ENCODE measurements around the gene NCS1. TPM values are rescaled to one million over a fixed set of nuclear protein-coding genes. Genes with fewer than 3 reads are reported as not detected.
"Not testable (repeated sequence)": the region's sequence is repeated elsewhere in the genome, so short reads cannot be mapped to it uniquely, and the experiment has no call there.

NCS1 gene
- total RNA-seq, 1 experiment from 2014 or later = not detected

- Histone ChIP-seq H2AFZ (ENCODE audit: low read length) (no peak overlapping the region), H3K4me2 (ENCODE audit: low read depth, low read length, poor library complexity, severe bottlenecking) (no peak overlapping the region), H4K20me1 (ENCODE audit: insufficient read depth, low read depth, low read length) (no peaks in the 10 kb centered on the region), H3K9ac (ENCODE audit: low read length) (no peak overlapping the region), H3K4me3 (ENCODE audit: low read length) (no peak overlapping the region), H3K9me3 (ENCODE audit: low read length) (no peaks in the 10 kb centered on the region), H3K27me3 (ENCODE audit: low read length) (no peaks in the 10 kb centered on the region), H3K4me1 (ENCODE audit: low read length) (no peaks in the 10 kb centered on the region), H3K36me3 (ENCODE audit: insufficient read depth, low read length) (no peaks in the 10 kb centered on the region), H3K79me2 (ENCODE audit: low read length) (no peaks in the 10 kb centered on the region), H3K9me2 (replicated peaks; ENCODE audit: insufficient read depth, low read length) (no peaks in the 10 kb centered on the region), H3K27ac (ENCODE audit: low read length) (no peak overlapping the region)
- DNase-seq = no peak
These were observed 96.5 kb downstream of the NCS1 start for GRCh38 chr9:130268521-130269211.

DNA sequence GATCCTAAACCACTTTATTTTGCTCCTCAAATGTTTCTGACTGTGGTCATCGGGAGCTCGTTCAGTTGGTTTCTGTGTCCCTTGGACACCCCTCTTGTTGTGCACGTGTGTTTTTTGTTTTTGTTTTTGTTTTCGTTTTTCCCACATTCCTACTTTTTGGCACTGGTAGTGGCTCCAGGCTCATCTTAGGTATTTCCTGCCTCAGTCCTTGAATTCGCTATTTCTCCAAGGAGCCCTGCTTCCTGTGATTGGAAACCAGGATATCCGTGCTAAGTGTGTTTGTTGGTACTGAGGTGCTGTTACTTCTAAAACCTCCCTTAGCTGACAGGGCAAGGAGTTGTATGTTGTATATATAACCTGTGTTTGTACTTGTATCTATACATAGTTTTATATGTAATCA is 99.3 kb downstream of the NCS1 start:
- Histone ChIP-seq H3K27me3 (ENCODE audit: low read length) (no peaks in the 10 kb centered on the region), H3K9me2 (replicated peaks; ENCODE audit: insufficient read depth, low read length) (no peaks in the 10 kb centered on the region), H3K79me2 (ENCODE audit: low read length) (no peaks in the 10 kb centered on the region), H3K4me2 (ENCODE audit: low read depth, low read length, poor library complexity, severe bottlenecking) (no peak overlapping the region), H4K20me1 (ENCODE audit: insufficient read depth, low read depth, low read length) (no peaks in the 10 kb centered on the region), H2AFZ (ENCODE audit: low read length) (no peak overlapping the region), H3K4me3 (ENCODE audit: low read length) (no peak overlapping the region), H3K4me1 (ENCODE audit: low read length) (no peaks in the 10 kb centered on the region), H3K36me3 (ENCODE audit: insufficient read depth, low read length) (no peaks in the 10 kb centered on the region), H3K9ac (ENCODE audit: low read length) (no peak overlapping the region), H3K27ac (ENCODE audit: low read length) (no peak overlapping the region), H3K9me3 (ENCODE audit: low read length) (no peaks in the 10 kb centered on the region)
- no peak for DNase-seq

DNA sequence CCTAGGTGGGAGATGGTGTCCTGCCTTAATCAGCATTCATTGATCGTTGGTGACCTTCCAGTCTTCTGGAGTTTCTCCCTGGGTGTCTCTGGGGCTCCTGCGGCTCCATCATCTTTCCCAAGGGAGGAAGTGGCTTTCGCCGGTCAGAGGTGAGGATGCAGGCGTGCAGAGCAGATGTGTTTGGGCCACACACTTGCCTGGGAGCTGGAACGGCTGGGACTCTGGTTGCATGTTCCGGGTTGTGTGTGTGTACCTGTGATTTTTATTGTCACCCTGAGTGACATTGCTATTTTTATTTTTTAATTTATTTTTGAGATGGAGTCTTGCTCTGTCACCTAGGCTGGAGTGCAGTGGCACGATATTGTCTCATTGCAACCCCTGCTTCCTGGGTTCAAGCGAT is 103.0 kb downstream of the NCS1 start:
- Histone ChIP-seq H3K36me3 (ENCODE audit: insufficient read depth, low read length) (no peaks in the 10 kb centered on the region), H3K9ac (ENCODE audit: low read length) (no peak overlapping the region), H3K4me2 (ENCODE audit: low read depth, low read length, poor library complexity, severe bottlenecking) (no peak overlapping the region), H2AFZ (ENCODE audit: low read length) (no peak overlapping the region), H3K9me2 (replicated peaks; ENCODE audit: insufficient read depth, low read length) (no peaks in the 10 kb centered on the region), H3K4me1 (ENCODE audit: low read length) (no peaks in the 10 kb centered on the region), H3K79me2 (ENCODE audit: low read length) (no peaks in the 10 kb centered on the region), H3K9me3 (ENCODE audit: low read length) (no peaks in the 10 kb centered on the region), H3K27ac (ENCODE audit: low read length) (no peak overlapping the region), H4K20me1 (ENCODE audit: insufficient read depth, low read depth, low read length) (no peaks in the 10 kb centered on the region), H3K27me3 (ENCODE audit: low read length) (no peaks in the 10 kb centered on the region), H3K4me3 (ENCODE audit: low read length) (no peak overlapping the region)
- no peak for DNase-seq

GRCh38 chr9:130276121-130276520 is 103.9 kb downstream of the NCS1 start:
- Histone ChIP-seq H3K36me3 (ENCODE audit: insufficient read depth, low read length) (no peaks in the 10 kb centered on the region), H3K4me2 (ENCODE audit: low read depth, low read length, poor library complexity, severe bottlenecking) (no peak overlapping the region), H4K20me1 (ENCODE audit: insufficient read depth, low read depth, low read length) (no peaks in the 10 kb centered on the region), H3K9me3 (ENCODE audit: low read length) (no peaks in the 10 kb centered on the region), H3K4me1 (ENCODE audit: low read length) (no peaks in the 10 kb centered on the region), H3K27ac (ENCODE audit: low read length) (no peak overlapping the region), H3K27me3 (ENCODE audit: low read length) (no peaks in the 10 kb centered on the region), H2AFZ (ENCODE audit: low read length) (no peak overlapping the region), H3K9ac (ENCODE audit: low read length) (no peak overlapping the region), H3K9me2 (replicated peaks; ENCODE audit: insufficient read depth, low read length) (no peaks in the 10 kb centered on the region), H3K4me3 (ENCODE audit: low read length) (no peak overlapping the region), H3K79me2 (ENCODE audit: low read length) (no peaks in the 10 kb centered on the region)
- no peak for DNase-seq

- no peak for DNase-seq
- no peaks in the 10 kb centered on the region for H3K4me1 ChIP-seq (ENCODE audit: low read length)
- no peak overlapping the region for H3K4me3 ChIP-seq (ENCODE audit: low read length)
- H3K9ac ChIP-seq (ENCODE audit: low read length) = no peak overlapping the region
- H3K79me2 ChIP-seq (ENCODE audit: low read length) = no peaks in the 10 kb centered on the region
- H3K9me2 ChIP-seq (replicated peaks; ENCODE audit: insufficient read depth, low read length) = no peaks in the 10 kb centered on the region
- H2AFZ ChIP-seq (ENCODE audit: low read length) = no peak overlapping the region
- H3K4me2 ChIP-seq (ENCODE audit: low read depth, low read length, poor library complexity, severe bottlenecking) = no peak overlapping the region
- no peaks in the 10 kb centered on the region for H3K36me3 ChIP-seq (ENCODE audit: insufficient read depth, low read length)
- H3K9me3 ChIP-seq (ENCODE audit: low read length) = no peaks in the 10 kb centered on the region
- no peaks in the 10 kb centered on the region for H4K20me1 ChIP-seq (ENCODE audit: insufficient read depth, low read depth, low read length)
- H3K27me3 ChIP-seq (ENCODE audit: low read length) = no peaks in the 10 kb centered on the region
- no peak overlapping the region for H3K27ac ChIP-seq (ENCODE audit: low read length)
These were observed 104.8 kb downstream of the NCS1 start for GRCh38 chr9:130276955-130277354.

GRCh38 chr9:130277525-130277924 is 105.3 kb downstream of the NCS1 start:
- not testable (repeated sequence) for H3K36me3 ChIP-seq (ENCODE audit: insufficient read depth, low read length); H3K9me2 ChIP-seq (replicated peaks; ENCODE audit: insufficient read depth, low read length); H3K4me1 ChIP-seq (ENCODE audit: low read length); H2AFZ ChIP-seq (ENCODE audit: low read length); H3K4me3 ChIP-seq (ENCODE audit: low read length); H3K27ac ChIP-seq (ENCODE audit: low read length); H3K9me3 ChIP-seq (ENCODE audit: low read length); H4K20me1 ChIP-seq (ENCODE audit: insufficient read depth, low read depth, low read length); H3K9ac ChIP-seq (ENCODE audit: low read length); H3K79me2 ChIP-seq (ENCODE audit: low read length); H3K4me2 ChIP-seq (ENCODE audit: low read depth, low read length, poor library complexity, severe bottlenecking); DNase-seq; H3K27me3 ChIP-seq (ENCODE audit: low read length)

- no peaks in the 10 kb centered on the region for H3K9me2 ChIP-seq (replicated peaks; ENCODE audit: insufficient read depth, low read length)
- H3K9me3 ChIP-seq (ENCODE audit: low read length) = no peaks in the 10 kb centered on the region
- no peak overlapping the region for H3K4me3 ChIP-seq (ENCODE audit: low read length)
- no peak overlapping the region for H3K9ac ChIP-seq (ENCODE audit: low read length)
- no peak overlapping the region for H3K4me2 ChIP-seq (ENCODE audit: low read depth, low read length, poor library complexity, severe bottlenecking)
- no peak for DNase-seq
- no peaks in the 10 kb centered on the region for H3K4me1 ChIP-seq (ENCODE audit: low read length)
- H4K20me1 ChIP-seq (ENCODE audit: insufficient read depth, low read depth, low read length) = no peaks in the 10 kb centered on the region
- no peak overlapping the region for H2AFZ ChIP-seq (ENCODE audit: low read length)
- H3K79me2 ChIP-seq (ENCODE audit: low read length) = no peaks in the 10 kb centered on the region
- no peak overlapping the region for H3K27ac ChIP-seq (ENCODE audit: low read length)
- H3K36me3 ChIP-seq (ENCODE audit: insufficient read depth, low read length) = no peaks in the 10 kb centered on the region
- no peaks in the 10 kb centered on the region for H3K27me3 ChIP-seq (ENCODE audit: low read length)
These were observed 111.5 kb downstream of the NCS1 start for GRCh38 chr9:130283539-130284248.

- Histone ChIP-seq H4K20me1 (ENCODE audit: insufficient read depth, low read depth, low read length) (no peaks in the 10 kb centered on the region), H3K4me1 (ENCODE audit: low read length) (no peaks in the 10 kb centered on the region), H3K36me3 (ENCODE audit: insufficient read depth, low read length) (no peaks in the 10 kb centered on the region), H3K4me2 (ENCODE audit: low read depth, low read length, poor library complexity, severe bottlenecking) (no peak overlapping the region), H3K9me3 (ENCODE audit: low read length) (no peaks in the 10 kb centered on the region), H3K9me2 (replicated peaks; ENCODE audit: insufficient read depth, low read length) (no peaks in the 10 kb centered on the region), H3K4me3 (ENCODE audit: low read length) (no peak overlapping the region), H3K9ac (ENCODE audit: low read length) (no peak overlapping the region), H3K27me3 (ENCODE audit: low read length) (no peaks in the 10 kb centered on the region), H2AFZ (ENCODE audit: low read length) (no peak overlapping the region), H3K79me2 (ENCODE audit: low read length) (no peaks in the 10 kb centered on the region), H3K27ac (ENCODE audit: low read length) (no peak overlapping the region)
- no peak for DNase-seq
These were observed 112.0 kb downstream of the NCS1 start for GRCh38 chr9:130284249-130284625.

Data from Karpas-422 (cell line).